NCI-H1092 (cell line): Measurements from ENCODE around the gene KRTAP10-3.

Source experiments
- DNase-seq: peaks from one replicate; lab custom pipeline; 2025; lab: John Stamatoyannopoulos, UW

The KRTAP10-3 gene

GRCh38 chr21:44547656-44548331 lies 10.8 kb downstream of the KRTAP10-3 start:
- no peak for DNase-seq

- no peak for DNase-seq
Measured at GRCh38 chr21:44544566-44544965, 14.0 kb downstream of the KRTAP10-3 start.

GRCh38 chr21:44542716-44543115 lies 15.9 kb downstream of the KRTAP10-3 start:
- DNase-seq: no peak

GRCh38 chr21:44540741-44541288 lies 17.8 kb downstream of the KRTAP10-3 start:
- no peak for DNase-seq

GRCh38 chr21:44539991-44540666 lies 18.5 kb downstream of the KRTAP10-3 start, which contains the start of gene KRTAP10-1:
KRTAP10-1 (minus strand) TSS chr21:44540195; CDS start chr21:44540150, 45 bp downstream.
- DNase-seq: no peak

- no peak for DNase-seq
Measured at GRCh38 chr21:44539046-44539445, 19.5 kb downstream of the KRTAP10-3 start.

GRCh38 chr21:44537930-44538911 lies 20.4 kb downstream of the KRTAP10-3 start:
- no peak for DNase-seq

- DNase-seq: no peak
Measured at GRCh38 chr21:44535963-44536362, 22.6 kb downstream of the KRTAP10-3 start.

- DNase-seq: no peak
Measured at GRCh38 chr21:44534688-44535087, 23.9 kb downstream of the KRTAP10-3 start.

- no peak for DNase-seq
Measured at GRCh38 chr21:44533891-44534627, 24.5 kb downstream of the KRTAP10-3 start.

- DNase-seq: no peak
Measured at GRCh38 chr21:44533121-44533890, 25.3 kb downstream of the KRTAP10-3 start.

GRCh38 chr21:44532712-44533111 lies 25.9 kb downstream of the KRTAP10-3 start:
- no peak for DNase-seq

- DNase-seq: no peak
Measured at GRCh38 chr21:44531606-44532564, 26.7 kb downstream of the KRTAP10-3 start.

GRCh38 chr21:44530903-44531605 lies 27.5 kb downstream of the KRTAP10-3 start:
- DNase-seq: no peak

- no peak for DNase-seq
Measured at GRCh38 chr21:44530221-44530902, 28.2 kb downstream of the KRTAP10-3 start.

GRCh38 chr21:44529503-44530125 lies 29.0 kb downstream of the KRTAP10-3 start:
- DNase-seq: no peak

- DNase-seq: no peak
Measured at GRCh38 chr21:44529011-44529421, 29.6 kb downstream of the KRTAP10-3 start.

- DNase-seq: no peak
Measured at GRCh38 chr21:44528634-44528995, 30.0 kb downstream of the KRTAP10-3 start.
